ENCODE data around the gene IGFBP4. TPM values are rescaled to one million over a fixed set of nuclear protein-coding genes. Genes with fewer than 3 reads are reported as not detected.
A peak's percentile ranks its signal among the peaks of the same experiment; 100 is the strongest.

Gene IGFBP4
- total RNA-seq, 4 donors from 2014 or later: 98.4 to 302 (median 166) TPM

GRCh38 chr17:40457964-40458791 is 14.9 kb downstream of the IGFBP4 start:
- H3K4me3 ChIP-seq: no peak overlapping the region
- TF ChIP-seq POLR2AphosphoS5 (IDR thresholded peaks at IDR 0.05) (peak in 2 of 3 donors; percentile 6 to 17), EP300 (IDR thresholded peaks at IDR 0.05; ENCODE audit: low read depth) (no peak)
- no peaks in the 10 kb centered on the region for H3K27me3 ChIP-seq
- 42 to 67% methylated on average over 2 to 16 of the region's 16 CpGs for WGBS, 2 donors (ENCODE audit: low coverage in 1 of 2)
- DNase-seq: no peak
- peaks cover 38 to 67% (median 47%) of the 10 kb centered on the region in 4 donors for H3K4me1 ChIP-seq
- in situ Hi-C loops (cut with MboI; ENCODE audit: low pct_ligation_motif_present in 1 of 4, low pct_unique_long_range_greater_than_20kb in 1 of 4, low sequenced_read_pairs in 3 of 4): no loop called here
- no peaks in the 10 kb centered on the region for H3K9me3 ChIP-seq
- H3K36me3 ChIP-seq: peaks cover 0 to 35% (median 10%) of the 10 kb centered on the region in 4 donors
- intact Hi-C loops (cut with DNase I; ENCODE audit: low total_unique reads): no loop called here
- H3K27ac ChIP-seq: peak overlapping the region; percentile 48 to 83 (median 62)

GRCh38 chr17:40458851-40459482 is 15.7 kb downstream of the IGFBP4 start:
- H3K27ac ChIP-seq: peak overlapping the region in 3 of 4 donors; percentile 55 to 83 (median 70)
- H3K27me3 ChIP-seq: no peaks in the 10 kb centered on the region
- peaks cover 0 to 27% (median 7%) of the 10 kb centered on the region in 4 donors for H3K36me3 ChIP-seq
- in situ Hi-C loops (cut with MboI; ENCODE audit: low pct_ligation_motif_present in 1 of 4, low pct_unique_long_range_greater_than_20kb in 1 of 4, low sequenced_read_pairs in 3 of 4): no loop called here
- no peak for TF ChIP-seq CTCF (IDR thresholded peaks at IDR 0.05)
- no peak for TF ChIP-seq POLR2A (IDR thresholded peaks at IDR 0.05)
- TF ChIP-seq EP300 (IDR thresholded peaks at IDR 0.05; ENCODE audit: low read depth): no peak
- no peak for TF ChIP-seq POLR2AphosphoS5 (IDR thresholded peaks at IDR 0.05)
- intact Hi-C loops (cut with DNase I; ENCODE audit: low total_unique reads): no loop called here
- peaks cover 40 to 63% (median 44%) of the 10 kb centered on the region in 4 donors for H3K4me1 ChIP-seq
- DNase-seq: no peak
- no peaks in the 10 kb centered on the region for H3K9me3 ChIP-seq
- H3K4me3 ChIP-seq: no peak overlapping the region
- 72 to 77% methylated on average over 8 to 12 of the region's 12 CpGs for WGBS, 2 donors (ENCODE audit: low coverage in 1 of 2)

GRCh38 chr17:40459636-40460603 is 16.7 kb downstream of the IGFBP4 start:
- no peak for DNase-seq
- 20 to 52% methylated on average over 1 to 8 of the region's 8 CpGs for WGBS, 2 donors (ENCODE audit: low coverage in 1 of 2)
- TF ChIP-seq CTCF (IDR thresholded peaks at IDR 0.05) (no peak), POLR2AphosphoS5 (IDR thresholded peaks at IDR 0.05) (no peak), EP300 (IDR thresholded peaks at IDR 0.05; ENCODE audit: low read depth) (no peak), POLR2A (IDR thresholded peaks at IDR 0.05) (no peak)
- H3K36me3 ChIP-seq: peaks cover 0 to 18% (median 3%) of the 10 kb centered on the region in 4 donors
- H3K4me3 ChIP-seq: no peak overlapping the region
- peak overlapping the region; percentile 3 to 83 (median 60) for H3K27ac ChIP-seq
- H3K4me1 ChIP-seq: peaks cover 40 to 63% (median 41%) of the 10 kb centered on the region in 4 donors
- H3K27me3 ChIP-seq: no peaks in the 10 kb centered on the region
- H3K9me3 ChIP-seq: no peaks in the 10 kb centered on the region
- intact Hi-C loops (cut with DNase I; ENCODE audit: low total_unique reads) (no loop called here), in situ Hi-C loops (cut with MboI; ENCODE audit: low pct_ligation_motif_present in 1 of 4, low pct_unique_long_range_greater_than_20kb in 1 of 4, low sequenced_read_pairs in 3 of 4) (no loop called here)

GRCh38 chr17:40460604-40460967 is 17.3 kb downstream of the IGFBP4 start:
- no peak for TF ChIP-seq CTCF (IDR thresholded peaks at IDR 0.05)
- no peak for TF ChIP-seq POLR2A (IDR thresholded peaks at IDR 0.05)
- no peak for TF ChIP-seq POLR2AphosphoS5 (IDR thresholded peaks at IDR 0.05)
- no peak for TF ChIP-seq EP300 (IDR thresholded peaks at IDR 0.05; ENCODE audit: low read depth)
- DNase-seq: no peak
- peaks cover 0 to 13% (median 0%) of the 10 kb centered on the region in 4 donors for H3K36me3 ChIP-seq
- no peak overlapping the region for H3K4me3 ChIP-seq
- in situ Hi-C loops (cut with MboI; ENCODE audit: low pct_ligation_motif_present in 1 of 4, low pct_unique_long_range_greater_than_20kb in 1 of 4, low sequenced_read_pairs in 3 of 4) (no loop called here), intact Hi-C loops (cut with DNase I; ENCODE audit: low total_unique reads) (no loop called here)
- no peaks in the 10 kb centered on the region for H3K27me3 ChIP-seq
- 70% methylated on average over 3 of the region's 3 CpGs; no CpG with 5 or more reads in 1 of the 2 donors for WGBS, 2 donors (ENCODE audit: low coverage in 1 of 2)
- H3K4me1 ChIP-seq: peaks cover 40 to 63% (median 41%) of the 10 kb centered on the region in 4 donors
- peak overlapping the region; percentile 15 to 83 (median 60) for H3K27ac ChIP-seq
- no peaks in the 10 kb centered on the region for H3K9me3 ChIP-seq
